GM12878 (cell line): ENCODE measurements around the gene BAHD1.

Experiments
- CBX5 ChIP-seq: sonication (generic); IDR thresholded peaks from 2 replicates; pipeline ENCODE4 v1.6.1; 2016; ENCODE audit warnings: low read depth, moderate library complexity, mild to moderate bottlenecking, inconsistent platforms
- CTCF ChIP-seq, 3 experiments: IDR thresholded peaks in 2 of 3; conservative IDR thresholded peaks in 1 of 3; 2 replicates each; pipeline ENCODE4 v1.5.1; 2011; ENCODE audit warnings: low read depth in 3 of 3, low read length in 3 of 3, mild to moderate bottlenecking in 3 of 3, control low read depth in 2 of 3, moderate library complexity in 2 of 3, inconsistent platforms in 1 of 3, mixed read lengths in 1 of 3; ENCODE audit not compliant: control insufficient read depth in 2 of 3, insufficient read depth in 1 of 3; ENCODE audit errors: extremely low read depth in 1 of 3
- EZH2 ChIP-seq: IDR thresholded peaks from 2 replicates; pipeline ENCODE4 v1.6.1; 2012; ENCODE audit warnings: low read depth, mild to moderate bottlenecking, control low read depth, inconsistent platforms, low read length, borderline replicate concordance; ENCODE audit not compliant: control insufficient read depth
- GABPA ChIP-seq: IDR thresholded peaks from 2 replicates; pipeline ENCODE4 v1.6.1; 2014; ENCODE audit warnings: antibody characterized with exemption, low read depth, mild to moderate bottlenecking, inconsistent platforms
- MLLT1 ChIP-seq: fragments of 450-650 bp; IDR thresholded peaks from 2 replicates; pipeline ENCODE4 v1.6.1; 2016; ENCODE audit warnings: mild to moderate bottlenecking
- SRF ChIP-seq, 2 experiments: IDR thresholded peaks; 2 replicates each; pipeline ENCODE4 v1.6.1; 2011; ENCODE audit warnings: low read depth in 2 of 2, low read length in 2 of 2, mild to moderate bottlenecking in 1 of 2, moderate library complexity in 1 of 2
- TCF12 ChIP-seq: IDR thresholded peaks from 2 replicates; pipeline ENCODE4 v1.6.1; 2011; ENCODE audit warnings: low read depth, mild to moderate bottlenecking, low read length
- USF2 ChIP-seq: IDR thresholded peaks from 2 replicates; pipeline ENCODE4 v1.6.1; 2011; ENCODE audit warnings: low read depth, low read length, improper control_type of control experiment, borderline replicate concordance

- no peak for TF ChIP-seq CTCF (IDR thresholded peaks at IDR 0.05 in 2 of 3, conservative IDR thresholded peaks at IDR 0.05 in 1 of 3; ENCODE audit: control insufficient read depth in 2 of 3, extremely low read depth in 1 of 3, insufficient read depth in 1 of 3, low read depth in 3 of 3, low read length in 3 of 3)
- TF ChIP-seq TCF12: no peak
- no peak for TF ChIP-seq EZH2
- TF ChIP-seq CBX5: no peak
- TF ChIP-seq MLLT1: no peak
- no peak for TF ChIP-seq SRF (IDR thresholded peaks at IDR 0.05; ENCODE audit: low read depth in 2 of 2, low read length in 2 of 2)
- no peak for TF ChIP-seq GABPA
- TF ChIP-seq USF2: no peak
These were observed 60.0 kb downstream of the BAHD1 start for GRCh38 chr15:40500568-40501330.
